Breast epithelium (tissue), 3 donors: ENCODE results near the gene CDH13.

Experiments
- CTCF ChIP-seq, 3 donors: fragments of 450-650 bp; IDR thresholded peaks; one replicate each; pipeline ENCODE4 v1.5.1; 2016 to 2017; ENCODE audit warnings: antibody characterized with exemption in 3 of 3, mild to moderate bottlenecking in 3 of 3, moderate library complexity in 3 of 3
- POLR2A ChIP-seq: fragments of 450-650 bp; IDR thresholded peaks from one replicate; pipeline ENCODE4 v1.6.1; 2016; ENCODE audit warnings: antibody characterized with exemption, mild to moderate bottlenecking, moderate library complexity
- POLR2AphosphoS5 ChIP-seq, 3 donors: sonication (generic); formaldehyde crosslinking; IDR thresholded peaks; one replicate each; pipeline ENCODE4 v1.6.1; 2017; ENCODE audit warnings: antibody characterized with exemption in 3 of 3

GRCh38 chr16:83589576-83589975 is 962.8 kb downstream of the CDH13 start:
- TF ChIP-seq CTCF (IDR thresholded peaks at IDR 0.05) (no peak), POLR2A (no peak), POLR2AphosphoS5 (IDR thresholded peaks at IDR 0.05) (no peak)
